ENCODE results near the gene ENDOU. TPM values are rescaled to one million over a fixed set of nuclear protein-coding genes. Genes with fewer than 3 reads are reported as not detected.

Gene ENDOU
- total and polyA plus RNA-seq, 5 donors from 2014 or later = 0.45 TPM; not detected in 4

DNA sequence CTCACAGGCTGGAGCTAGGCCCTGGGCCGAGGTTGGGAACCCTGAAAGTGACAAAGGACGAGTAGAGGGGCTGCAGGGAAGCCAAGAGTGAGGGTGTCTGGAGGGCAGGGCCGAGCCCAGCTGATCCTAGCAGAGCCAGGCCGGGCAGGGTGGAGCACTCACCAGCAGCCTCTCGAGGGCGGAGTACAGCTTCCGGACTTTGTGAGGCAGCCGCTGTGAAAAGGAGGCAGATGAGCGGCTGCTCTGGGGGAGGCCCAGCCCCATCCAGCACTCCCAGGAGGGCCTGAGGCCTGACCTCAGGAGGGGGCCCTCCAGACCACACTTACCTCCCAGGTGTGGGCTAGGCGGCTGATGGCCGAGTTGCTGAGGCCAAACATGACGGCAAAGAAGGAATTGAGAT is 14.7 kb upstream of the ENDOU start:
- Histone ChIP-seq H3K27me3 (ENCODE audit: control insufficient read depth, insufficient read depth, low read length) (no peaks in the 10 kb centered on the region), H3K9me3 (ENCODE audit: control insufficient read depth in 2 of 2, low read length in 2 of 2) (no peaks in the 10 kb centered on the region), H3K4me1 (ENCODE audit: control insufficient read depth, insufficient read depth, low read length, poor library complexity, severe bottlenecking) (peaks cover 16% of the 10 kb centered on the region), H3K27ac (ENCODE audit: insufficient read depth, low read length, poor library complexity, severe bottlenecking) (no peak overlapping the region), H3K4me3 (ENCODE audit: low read depth, low read length) (no peak overlapping the region), H3K36me3 (ENCODE audit: control insufficient read depth, insufficient read depth, low read length) (no peaks in the 10 kb centered on the region)
- Mint-ChIP-seq H3K27me3 (peaks cover 2% of the 10 kb centered on the region), H3K4me1 (peaks cover 0 to 45% (median 8%) of the 10 kb centered on the region in 4 donors), H3K4me3 (no peak overlapping the region), H3K27ac (peak overlapping the region in 1 of 3 donors; percentile 67), H3K9me3 (no peaks in the 10 kb centered on the region), H3K36me3 (no peaks in the 10 kb centered on the region)
- DNase-seq = no peak
- ATAC-seq (ENCODE audit: low read depth in 2 of 2) = no peak

DNA sequence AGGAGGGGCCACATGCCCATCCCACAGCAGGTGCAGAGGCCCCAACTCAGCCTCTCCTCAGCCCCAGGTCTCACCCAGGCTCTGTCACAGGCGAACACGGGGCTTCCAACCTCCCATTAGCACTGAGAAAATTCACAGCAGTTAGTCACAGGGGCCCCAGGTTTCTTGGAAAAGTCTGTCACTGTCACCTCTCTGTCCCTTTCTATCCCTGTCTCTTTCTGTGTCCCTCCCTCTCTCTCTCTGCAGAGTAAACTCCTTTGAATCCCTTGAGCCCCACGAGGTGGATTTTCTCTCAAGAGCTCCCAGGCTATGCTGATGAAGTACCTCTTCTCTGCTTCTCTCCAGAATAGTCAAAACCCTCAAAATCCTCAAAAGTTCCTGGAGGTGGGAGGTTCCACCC is 14.0 kb upstream of the ENDOU start:
- Histone ChIP-seq H3K9me3 (ENCODE audit: control insufficient read depth in 2 of 2, low read length in 2 of 2) (no peaks in the 10 kb centered on the region), H3K4me3 (ENCODE audit: low read depth, low read length) (no peak overlapping the region)

DNA sequence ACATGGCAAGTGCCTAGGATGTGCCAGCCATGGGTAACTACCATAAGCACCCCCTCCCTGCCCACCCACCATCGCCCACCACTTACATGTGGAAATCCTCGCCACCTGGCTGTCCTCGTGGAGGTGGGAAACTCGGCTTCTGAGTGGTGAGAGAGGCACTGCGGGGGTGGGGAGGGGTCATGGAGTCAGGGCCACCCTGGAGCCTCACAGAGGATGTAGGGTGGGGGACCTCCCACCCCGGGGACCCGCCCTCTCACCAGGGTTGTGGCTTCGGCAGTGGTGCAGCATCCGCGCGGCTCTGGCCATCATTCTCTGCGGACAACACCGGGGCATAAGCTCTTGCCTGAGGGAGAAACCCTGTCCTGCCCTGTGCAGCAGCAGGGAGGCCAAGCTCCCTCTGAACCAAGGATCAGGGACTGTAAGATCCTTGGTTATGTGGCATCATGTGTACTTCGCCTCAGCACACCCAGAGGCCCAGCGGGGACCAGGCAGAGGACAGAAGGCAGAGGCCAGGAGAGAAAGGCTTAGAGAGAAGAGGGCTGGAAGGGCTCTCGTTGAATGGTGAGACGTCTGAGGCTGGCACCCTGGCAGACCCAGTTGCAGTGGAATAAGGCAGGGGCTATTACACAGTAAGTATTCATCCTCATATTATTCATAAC is 12.8 kb upstream of the ENDOU start:
- Mint-ChIP-seq H3K4me1 (peaks cover 0 to 36% (median 7%) of the 10 kb centered on the region in 4 donors), H3K27ac (peak overlapping the region in 1 of 3 donors; percentile 16)

More for the DNA sequence above, 14.0 kb upstream of the ENDOU start:
- DNase-seq (no peak), ATAC-seq (ENCODE audit: low read depth in 2 of 2) (no peak)
- Histone ChIP-seq H3K27ac (ENCODE audit: insufficient read depth, low read length, poor library complexity, severe bottlenecking) (no peak overlapping the region), H3K4me1 (ENCODE audit: control insufficient read depth, insufficient read depth, low read length, poor library complexity, severe bottlenecking) (peaks cover 16% of the 10 kb centered on the region), H3K36me3 (ENCODE audit: control insufficient read depth, insufficient read depth, low read length) (no peaks in the 10 kb centered on the region), H3K27me3 (ENCODE audit: control insufficient read depth, insufficient read depth, low read length) (no peaks in the 10 kb centered on the region)
- Mint-ChIP-seq H3K27ac (peak overlapping the region in 2 of 3 donors; percentile 35 to 84), H3K9me3 (no peaks in the 10 kb centered on the region), H3K4me1 (peaks cover 0 to 45% (median 8%) of the 10 kb centered on the region in 4 donors), H3K4me3 (no peak overlapping the region), H3K27me3 (no peaks in the 10 kb centered on the region), H3K36me3 (no peaks in the 10 kb centered on the region)

DNA sequence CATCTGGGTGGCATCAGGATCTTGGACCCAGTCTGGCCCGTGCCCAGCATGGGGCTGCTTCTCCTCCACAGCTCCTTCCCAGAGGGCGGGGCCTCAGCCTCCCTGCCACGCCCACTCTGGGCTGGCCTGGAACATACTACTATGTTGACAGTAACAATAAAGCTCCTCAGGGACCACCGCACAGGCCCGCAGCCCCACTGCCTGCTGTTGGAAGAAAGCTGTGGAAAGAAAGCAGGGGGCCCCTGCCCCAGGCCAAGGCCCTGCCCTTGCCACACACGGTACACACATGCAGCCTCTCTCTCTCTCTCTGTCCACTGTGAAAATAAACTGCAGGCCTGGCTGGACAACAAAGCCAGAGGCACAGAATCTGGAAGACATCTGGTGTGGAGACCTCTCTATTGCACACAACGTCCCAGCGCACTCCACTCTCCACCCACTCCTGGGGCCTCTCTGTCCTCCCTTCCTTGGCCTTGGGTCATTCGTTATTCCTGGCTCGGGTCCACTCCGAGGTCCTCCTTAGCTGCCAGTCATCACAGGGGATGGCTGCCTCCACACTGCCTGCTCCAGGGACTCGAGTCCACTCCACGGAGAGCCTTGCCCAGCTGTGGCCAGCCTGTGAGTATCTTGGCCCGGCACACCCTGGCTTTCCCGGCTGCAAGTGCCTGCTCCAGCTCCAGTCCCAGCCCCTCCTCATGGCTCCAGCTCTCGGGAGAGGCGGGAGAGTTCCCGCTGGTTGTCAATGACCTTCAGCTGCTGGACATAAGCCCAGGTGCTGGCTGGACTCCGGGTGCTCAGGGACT is 11.8 kb upstream of the ENDOU start:
- H3K36me3 Mint-ChIP-seq = no peaks in the 10 kb centered on the region
- ATAC-seq (ENCODE audit: low read depth in 2 of 2) (no peak), DNase-seq (no peak)
- no peaks in the 10 kb centered on the region for H3K9me3 Mint-ChIP-seq
- H3K4me1 ChIP-seq (ENCODE audit: control insufficient read depth, insufficient read depth, low read length, poor library complexity, severe bottlenecking) = peaks cover 16% of the 10 kb centered on the region
- H3K27me3 Mint-ChIP-seq = no peaks in the 10 kb centered on the region
- H3K4me3 Mint-ChIP-seq = no peak overlapping the region
- no peaks in the 10 kb centered on the region for H3K36me3 ChIP-seq (ENCODE audit: control insufficient read depth, insufficient read depth, low read length)
- H3K27me3 ChIP-seq (ENCODE audit: control insufficient read depth, insufficient read depth, low read length) = no peaks in the 10 kb centered on the region
- H3K27ac ChIP-seq (ENCODE audit: insufficient read depth, low read length, poor library complexity, severe bottlenecking) = no peak overlapping the region
- no peaks in the 10 kb centered on the region for H3K9me3 ChIP-seq (ENCODE audit: control insufficient read depth in 2 of 2, low read length in 2 of 2)
- H3K4me3 ChIP-seq (ENCODE audit: low read depth, low read length) = no peak overlapping the region
- no peak overlapping the region for H3K27ac Mint-ChIP-seq
- H3K4me1 Mint-ChIP-seq = peaks cover 0 to 30% (median 5%) of the 10 kb centered on the region in 4 donors

More for the DNA sequence above, 12.8 kb upstream of the ENDOU start:
- DNase-seq = no peak
- no peak overlapping the region for H3K27ac ChIP-seq (ENCODE audit: insufficient read depth, low read length, poor library complexity, severe bottlenecking)
- H3K4me1 ChIP-seq (ENCODE audit: control insufficient read depth, insufficient read depth, low read length, poor library complexity, severe bottlenecking) = peaks cover 16% of the 10 kb centered on the region
- ATAC-seq (ENCODE audit: low read depth in 2 of 2) = no peak
- no peaks in the 10 kb centered on the region for H3K9me3 Mint-ChIP-seq
- H3K4me3 ChIP-seq (ENCODE audit: low read depth, low read length) = no peak overlapping the region
- H3K27me3 ChIP-seq (ENCODE audit: control insufficient read depth, insufficient read depth, low read length) = no peaks in the 10 kb centered on the region
- H3K4me3 Mint-ChIP-seq = no peak overlapping the region
- H3K9me3 ChIP-seq (ENCODE audit: control insufficient read depth in 2 of 2, low read length in 2 of 2) = no peaks in the 10 kb centered on the region
- no peaks in the 10 kb centered on the region for H3K36me3 Mint-ChIP-seq
- no peaks in the 10 kb centered on the region for H3K36me3 ChIP-seq (ENCODE audit: control insufficient read depth, insufficient read depth, low read length)
- H3K27me3 Mint-ChIP-seq = no peaks in the 10 kb centered on the region

DNA sequence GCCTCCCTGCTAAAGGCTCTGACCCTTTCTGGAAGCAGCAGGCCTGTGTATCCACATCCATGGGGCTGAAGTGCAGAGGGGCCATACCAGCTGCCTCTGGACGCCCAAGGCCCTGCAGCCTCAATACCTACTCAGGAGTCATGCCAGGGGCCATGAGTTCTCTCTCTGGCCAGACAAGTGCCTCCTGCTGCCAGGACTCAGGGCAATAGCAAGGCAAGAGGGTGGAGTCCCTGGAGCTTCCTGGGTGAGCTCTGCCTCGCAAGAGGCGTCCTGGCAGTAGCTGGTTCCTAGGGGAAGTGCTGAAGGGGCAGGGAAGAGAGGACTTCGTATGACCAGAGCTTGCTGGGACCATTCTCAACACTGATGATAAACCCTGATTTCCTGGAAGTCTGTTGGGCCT is 10.9 kb upstream of the ENDOU start:
- no peaks in the 10 kb centered on the region for H3K9me3 Mint-ChIP-seq
- Histone ChIP-seq H3K27ac (ENCODE audit: insufficient read depth, low read length, poor library complexity, severe bottlenecking) (no peak overlapping the region), H3K27me3 (ENCODE audit: control insufficient read depth, insufficient read depth, low read length) (no peaks in the 10 kb centered on the region), H3K4me3 (ENCODE audit: low read depth, low read length) (no peak overlapping the region), H3K36me3 (ENCODE audit: control insufficient read depth, insufficient read depth, low read length) (no peaks in the 10 kb centered on the region), H3K9me3 (ENCODE audit: control insufficient read depth in 2 of 2, low read length in 2 of 2) (no peaks in the 10 kb centered on the region), H3K4me1 (ENCODE audit: control insufficient read depth, insufficient read depth, low read length, poor library complexity, severe bottlenecking) (peaks cover 9% of the 10 kb centered on the region)
- ATAC-seq (ENCODE audit: low read depth in 2 of 2) = no peak
- no peak overlapping the region for H3K27ac Mint-ChIP-seq
- no peaks in the 10 kb centered on the region for H3K27me3 Mint-ChIP-seq
- peaks cover 0 to 22% (median 3%) of the 10 kb centered on the region in 4 donors for H3K4me1 Mint-ChIP-seq
- no peak for DNase-seq
- no peaks in the 10 kb centered on the region for H3K36me3 Mint-ChIP-seq
- no peak overlapping the region for H3K4me3 Mint-ChIP-seq

DNA sequence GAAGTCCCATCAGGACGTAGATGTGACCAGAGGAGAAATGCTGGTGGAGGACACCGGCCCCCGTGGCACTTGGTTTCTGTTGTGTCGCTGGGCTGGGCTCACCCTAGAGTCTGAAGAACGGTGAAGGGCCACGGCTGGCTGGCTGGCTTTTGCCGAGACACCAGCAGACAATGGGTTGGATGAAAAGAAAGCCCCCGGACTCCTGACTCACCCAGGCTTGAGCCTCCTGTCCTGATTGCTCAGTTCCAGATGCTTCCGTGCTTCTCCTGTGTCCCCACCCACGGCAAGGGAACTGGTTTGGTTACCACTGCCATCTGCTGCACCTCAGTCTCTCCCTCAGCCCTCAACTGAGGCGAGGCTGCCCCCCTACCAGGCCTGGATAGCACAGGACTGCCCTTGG is 10.4 kb upstream of the ENDOU start:
- Mint-ChIP-seq H3K27ac (no peak overlapping the region), H3K9me3 (no peaks in the 10 kb centered on the region), H3K36me3 (no peaks in the 10 kb centered on the region), H3K27me3 (no peaks in the 10 kb centered on the region), H3K4me1 (peaks cover 0 to 17% (median 2%) of the 10 kb centered on the region in 4 donors), H3K4me3 (no peak overlapping the region)
- no peak for DNase-seq
- Histone ChIP-seq H3K4me1 (ENCODE audit: control insufficient read depth, insufficient read depth, low read length, poor library complexity, severe bottlenecking) (peaks cover 4% of the 10 kb centered on the region), H3K4me3 (ENCODE audit: low read depth, low read length) (no peak overlapping the region), H3K9me3 (ENCODE audit: control insufficient read depth in 2 of 2, low read length in 2 of 2) (no peaks in the 10 kb centered on the region), H3K27me3 (ENCODE audit: control insufficient read depth, insufficient read depth, low read length) (no peaks in the 10 kb centered on the region), H3K27ac (ENCODE audit: insufficient read depth, low read length, poor library complexity, severe bottlenecking) (no peak overlapping the region), H3K36me3 (ENCODE audit: control insufficient read depth, insufficient read depth, low read length) (no peaks in the 10 kb centered on the region)
- no peak for ATAC-seq (ENCODE audit: low read depth in 2 of 2)

DNA sequence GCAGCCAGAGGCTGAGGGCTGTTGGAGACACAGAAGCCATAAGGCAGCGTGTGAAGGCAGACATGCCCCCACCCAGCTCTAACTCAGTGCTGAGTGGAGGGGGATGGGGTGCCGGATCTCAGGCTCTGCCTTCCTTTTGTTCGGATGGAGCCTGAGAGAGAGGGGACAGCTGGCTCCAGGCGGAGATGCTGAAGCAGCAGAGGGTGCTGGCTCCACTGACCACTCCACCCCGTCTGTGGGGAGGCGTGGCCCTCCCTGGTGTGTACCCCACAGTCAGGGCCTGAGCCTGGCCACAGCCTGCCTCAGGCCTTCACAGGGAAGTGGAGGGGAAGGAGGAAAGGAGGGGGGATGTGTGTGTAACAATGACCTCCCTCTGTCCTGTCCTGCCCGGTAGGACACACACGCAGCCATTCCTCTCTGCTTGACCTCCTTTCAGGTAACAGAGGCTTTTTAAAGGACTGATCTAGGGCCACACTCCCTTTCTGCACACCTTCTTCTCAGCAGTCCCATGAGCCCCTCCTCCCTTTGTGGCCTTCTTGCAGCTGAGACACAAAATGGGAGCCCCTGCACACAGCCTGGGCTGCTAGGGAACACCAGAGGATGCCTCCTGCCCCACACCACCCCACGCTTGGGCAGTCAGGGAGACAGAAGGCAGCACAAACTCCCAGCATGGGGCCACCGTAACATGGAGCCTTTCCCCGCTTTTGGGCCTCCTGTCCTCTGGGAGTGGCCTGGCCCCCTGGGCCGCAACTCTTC is 9.6 kb upstream of the ENDOU start:
- H3K27ac ChIP-seq (ENCODE audit: insufficient read depth, low read length, poor library complexity, severe bottlenecking) = no peak overlapping the region
- no peaks in the 10 kb centered on the region for H3K9me3 ChIP-seq (ENCODE audit: control insufficient read depth in 2 of 2, low read length in 2 of 2)
- DNase-seq (no peak), ATAC-seq (ENCODE audit: low read depth in 2 of 2) (no peak)
- no peaks in the 10 kb centered on the region for H3K36me3 Mint-ChIP-seq
- no peaks in the 10 kb centered on the region for H3K36me3 ChIP-seq (ENCODE audit: control insufficient read depth, insufficient read depth, low read length)
- peaks cover 0 to 9% (median 2%) of the 10 kb centered on the region in 4 donors for H3K4me1 Mint-ChIP-seq
- H3K27ac Mint-ChIP-seq = no peak overlapping the region
- H3K27me3 Mint-ChIP-seq = no peaks in the 10 kb centered on the region
- no peak overlapping the region for H3K4me3 Mint-ChIP-seq
- no peak overlapping the region for H3K4me3 ChIP-seq (ENCODE audit: low read depth, low read length)
- H3K4me1 ChIP-seq (ENCODE audit: control insufficient read depth, insufficient read depth, low read length, poor library complexity, severe bottlenecking) = peaks cover 4% of the 10 kb centered on the region
- no peaks in the 10 kb centered on the region for H3K27me3 ChIP-seq (ENCODE audit: control insufficient read depth, insufficient read depth, low read length)
- H3K9me3 Mint-ChIP-seq = no peaks in the 10 kb centered on the region

Measured in CD4-positive, CD25-positive, alpha-beta regulatory T cell (primary cell).